Kidney epithelial cell (primary cell): ENCODE results near the gene PTGES3. TPM values are rescaled to one million over a fixed set of nuclear protein-coding genes. Genes with fewer than 3 reads are reported as not detected.

ENCODE experiments used
- DNase-seq: peaks from one replicate; pipeline ENCODE4 v3.0.0-alpha.2; 2010; ENCODE audit warnings: low read depth
- H3K27me3 ChIP-seq: 2 replicates; pipeline ENCODE4 v1.6.0; 2011; ENCODE audit warnings: low read length; ENCODE audit not compliant: control insufficient read depth, insufficient read depth
- H3K36me3 ChIP-seq: 2 replicates; pipeline ENCODE4 v1.5.1; 2011; ENCODE audit warnings: low read length; ENCODE audit not compliant: control insufficient read depth, insufficient read depth
- H3K4me3 ChIP-seq: 2 replicates; pipeline ENCODE4 v1.5.1; 2011; ENCODE audit warnings: low read depth, mild to moderate bottlenecking, control low read depth, low read length
- CTCF ChIP-seq: IDR thresholded peaks from 2 replicates; pipeline ENCODE4 v1.5.1; 2011; ENCODE audit warnings: mild to moderate bottlenecking, moderate library complexity, low read length, control low read depth, inconsistent platforms; ENCODE audit not compliant: insufficient read depth, poor library complexity, severe bottlenecking
- total RNA-seq: library from RNA; depleted of rRNA; stranded (reverse); fragments of >200 nt; gene quantifications from 2 replicates; pipeline ENCODE4 v1.2.3, GENCODE V29; 2015

The PTGES3 gene
- total RNA-seq, 1 donor from 2014 or later = 119 TPM

GRCh38 chr12:56682323-56682722 is 5.8 kb downstream of the PTGES3 start:
- DNase-seq = no peak
- Histone ChIP-seq H3K36me3 (no peaks in the 10 kb centered on the region), H3K27me3 (no peaks in the 10 kb centered on the region), H3K4me3 (no peak overlapping the region)
- no peak for TF ChIP-seq CTCF

- H3K36me3 ChIP-seq = no peaks in the 10 kb centered on the region
- H3K27me3 ChIP-seq = no peaks in the 10 kb centered on the region
Observed at GRCh38 chr12:56679883-56680575, 8.1 kb downstream of the PTGES3 start.

GRCh38 chr12:56678852-56679251 is 9.2 kb downstream of the PTGES3 start:
- no peaks in the 10 kb centered on the region for H3K36me3 ChIP-seq
- no peak overlapping the region for H3K4me3 ChIP-seq
- TF ChIP-seq CTCF = no peak
- H3K27me3 ChIP-seq = no peaks in the 10 kb centered on the region
- DNase-seq = no peak

More at GRCh38 chr12:56679883-56680575, 8.1 kb downstream of the PTGES3 start:
- H3K4me3 ChIP-seq = no peak overlapping the region
- no peak for DNase-seq
- TF ChIP-seq CTCF = no peak

GRCh38 chr12:56677680-56678079 is 10.4 kb downstream of the PTGES3 start:
- Histone ChIP-seq H3K4me3 (no peak overlapping the region), H3K36me3 (no peaks in the 10 kb centered on the region), H3K27me3 (no peaks in the 10 kb centered on the region)
- DNase-seq = no peak
- TF ChIP-seq CTCF = no peak

GRCh38 chr12:56676851-56677580 is 11.1 kb downstream of the PTGES3 start:
- DNase-seq = no peak
- no peak overlapping the region for H3K4me3 ChIP-seq
- no peaks in the 10 kb centered on the region for H3K36me3 ChIP-seq
- no peaks in the 10 kb centered on the region for H3K27me3 ChIP-seq
- no peak for TF ChIP-seq CTCF
